Activated CD8-positive, alpha-beta T cell treated with anti-CD3 and anti-CD28 coated beads for 36 hours (primary cell): Measurements from ENCODE around the gene EPC2. TPM values are rescaled to one million over a fixed set of nuclear protein-coding genes. Genes with fewer than 3 reads are reported as not detected.

ENCODE experiments used
- ATAC-seq: fragments of 200-7000 bp; cut with Tn5 transposase; one replicate; pipeline ENCODE4 v1.10.0; 2021; ENCODE audit warnings: mild to moderate bottlenecking, moderate library complexity
- CTCF ChIA-PET: fragments of 350-600 bp; sonication (Branson Sonifier 250); formaldehyde crosslinking; loops from one replicate; lab custom pipeline; 2021; ENCODE audit warnings: antibody characterized with exemption; lab: Charles Lee
- POLR2A ChIA-PET: fragments of 350-600 bp; sonication (Branson Sonifier 250); formaldehyde crosslinking; loops from one replicate; lab custom pipeline; 2021; ENCODE audit warnings: antibody characterized with exemption; lab: Charles Lee
- DNase-seq: peaks from one replicate; pipeline ENCODE4 v3.0.0-alpha.2; 2020
- H3K27ac Mint-ChIP-seq: one replicate; pipeline ENCODE4 v1.8.0; 2021; ENCODE audit warnings: mild to moderate bottlenecking, mixed read lengths
- H3K27me3 Mint-ChIP-seq: one replicate; pipeline ENCODE4 v1.8.0; 2021; ENCODE audit warnings: mixed read lengths
- H3K36me3 Mint-ChIP-seq: one replicate; pipeline ENCODE4 v1.8.0; 2021; ENCODE audit warnings: low read depth, mixed read lengths
- H3K4me1 Mint-ChIP-seq: one replicate; pipeline ENCODE4 v1.8.0; 2021; ENCODE audit warnings: low read depth, mixed read lengths
- H3K4me3 Mint-ChIP-seq: one replicate; pipeline ENCODE4 v1.8.0; 2021; ENCODE audit warnings: mild to moderate bottlenecking, moderate library complexity, mixed read lengths
- H3K9me3 Mint-ChIP-seq: one replicate; pipeline ENCODE4 v1.8.0; 2021; ENCODE audit warnings: mixed read lengths
- CTCF ChIP-seq: fragments of 200-600 bp; IDR thresholded peaks from one replicate; pipeline ENCODE4 v1.8.0; 2022; ENCODE audit warnings: antibody characterized with exemption, mild to moderate bottlenecking
- intact Hi-C: fragments of 100-400 bp; cut with micrococcal nuclease; formaldehyde crosslinking; loops from one replicate; pipeline ENCODE4 v1.10.0; 2022
- total RNA-seq, 2 experiments: library from RNA; stranded (reverse); gene quantifications; one replicate each; pipeline ENCODE4 v1.2.3, GENCODE V29; 2021

Gene EPC2
- total RNA-seq, 2 experiments from 2014 or later = 19.3 to 20.0 TPM

- DNase-seq = no peak
- CTCF ChIA-PET = interaction anchor here (0.8 to 1.7 kb wide), 2 partner anchors 12 to 43 kb away, joined by 3 to 5 read pairs; no protein-coding TSS in a partner anchor
- peak overlapping the region; percentile 42 for H3K4me3 Mint-ChIP-seq
- H3K27me3 Mint-ChIP-seq = peaks cover 3% of the 10 kb centered on the region
- ATAC-seq = peak; percentile 75
- H3K36me3 Mint-ChIP-seq = peaks cover 4% of the 10 kb centered on the region
- POLR2A ChIA-PET = interaction anchor here (1.0 to 1.4 kb wide), 2 partner anchors 40 to 43 kb away, joined by 3 to 4 read pairs; no protein-coding TSS in a partner anchor
- no peak for TF ChIP-seq CTCF
- peaks cover 17% of the 10 kb centered on the region for H3K4me1 Mint-ChIP-seq
- intact Hi-C loops = loop anchor here (2.0 to 5.0 kb wide), 2 partner anchors 56 to 76 kb away; no protein-coding TSS in a partner anchor
- H3K9me3 Mint-ChIP-seq = peaks cover 10% of the 10 kb centered on the region
- H3K27ac Mint-ChIP-seq = peak overlapping the region; percentile 96
Measured at GRCh38 chr2:148602885-148603561, 41.5 kb upstream of the EPC2 start.

- ATAC-seq = peak; percentile 91
- H3K36me3 Mint-ChIP-seq = peaks cover 4% of the 10 kb centered on the region
- H3K9me3 Mint-ChIP-seq = peaks cover 10% of the 10 kb centered on the region
- peak; percentile 59 for DNase-seq
- H3K4me1 Mint-ChIP-seq = peaks cover 17% of the 10 kb centered on the region
- intact Hi-C loops = loop anchor here (2.0 to 5.0 kb wide), 2 partner anchors 55 to 76 kb away; no protein-coding TSS in a partner anchor
- peak overlapping the region; percentile 96 for H3K27ac Mint-ChIP-seq
- TF ChIP-seq CTCF = no peak
- peak overlapping the region; percentile 42 for H3K4me3 Mint-ChIP-seq
- H3K27me3 Mint-ChIP-seq = peaks cover 3% of the 10 kb centered on the region
- ChIA-PET POLR2A (interaction anchor here (1.0 to 1.4 kb wide), 2 partner anchors 40 to 42 kb away, joined by 3 to 4 read pairs; no protein-coding TSS in a partner anchor), CTCF (interaction anchor here (0.8 to 1.7 kb wide), 2 partner anchors 11 to 44 kb away, joined by 3 to 5 read pairs; no protein-coding TSS in a partner anchor)
Measured at GRCh38 chr2:148603562-148603920, 41.0 kb upstream of the EPC2 start.

GRCh38 chr2:148604927-148605326 lies 39.6 kb upstream of the EPC2 start:
- Mint-ChIP-seq H3K4me1 (peaks cover 17% of the 10 kb centered on the region), H3K4me3 (no peak overlapping the region), H3K36me3 (peaks cover 4% of the 10 kb centered on the region), H3K27ac (no peak overlapping the region), H3K27me3 (peaks cover 3% of the 10 kb centered on the region), H3K9me3 (peaks cover 10% of the 10 kb centered on the region)
- ATAC-seq (no peak), DNase-seq (no peak)
- no peak for TF ChIP-seq CTCF
- ChIA-PET CTCF (no interaction called here), POLR2A (no interaction called here)
- intact Hi-C loops = loop anchor here (5.0 kb wide), 1 partner anchor 78 kb away; no protein-coding TSS in a partner anchor

GRCh38 chr2:148607566-148607965 lies 37.0 kb upstream of the EPC2 start:
- POLR2A ChIA-PET = interaction anchor here (1.5 kb wide), 1 partner anchor 83 kb away, joined by 4 read pairs; no protein-coding TSS in a partner anchor
- TF ChIP-seq CTCF = no peak
- peaks cover 14% of the 10 kb centered on the region for H3K4me1 Mint-ChIP-seq
- ATAC-seq = no peak
- no peak overlapping the region for H3K27ac Mint-ChIP-seq
- no peaks in the 10 kb centered on the region for H3K36me3 Mint-ChIP-seq
- CTCF ChIA-PET = interaction anchor here (1.2 kb wide), 1 partner anchor 77 kb away, joined by 3 read pairs; no protein-coding TSS in a partner anchor
- H3K27me3 Mint-ChIP-seq = peaks cover 3% of the 10 kb centered on the region
- intact Hi-C loops = no loop called here
- H3K4me3 Mint-ChIP-seq = no peak overlapping the region
- peaks cover 6% of the 10 kb centered on the region for H3K9me3 Mint-ChIP-seq
- DNase-seq = no peak
